IPS DF 19.7 (cell line): Measurements from ENCODE around the gene UTP25.
"Not testable (repeated sequence)": the region's sequence is repeated elsewhere in the genome, so short reads cannot be mapped to it uniquely, and the experiment has no call there.

ENCODE experiments used
- DNase-seq: peaks from one replicate; pipeline ENCODE4 v3.0.0-alpha.2; 2013; ENCODE audit warnings: low read depth, low spot score

UTP25 gene

DNA sequence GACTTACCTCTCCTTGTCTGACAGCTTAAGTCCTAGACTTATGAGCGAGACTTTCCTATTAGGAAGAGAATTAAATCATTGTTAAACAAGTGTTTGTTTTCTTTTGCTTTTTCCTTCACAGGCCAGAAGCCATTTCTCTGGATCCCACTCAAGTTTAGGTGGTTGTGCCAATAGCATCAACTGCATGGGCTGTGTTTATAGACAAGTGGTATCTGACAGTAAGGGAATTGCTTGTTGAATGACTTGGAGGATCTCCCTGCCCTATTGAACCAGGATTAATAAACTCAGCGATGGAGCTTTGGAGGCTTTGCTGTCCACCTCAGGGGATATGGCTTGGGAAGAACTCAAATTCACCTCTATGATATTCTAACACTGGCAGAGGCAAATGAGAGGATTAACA lies 43.7 kb downstream of the UTP25 start:
- DNase-seq, result no peak

GRCh38 chr1:209873067-209873799 lies 45.5 kb downstream of the UTP25 start:
- no peak for DNase-seq

- DNase-seq, result no peak
Measured at GRCh38 chr1:209875515-209875914, 47.7 kb downstream of the UTP25 start.

- no peak for DNase-seq
Measured at GRCh38 chr1:209876078-209876800, 48.5 kb downstream of the UTP25 start.

DNA sequence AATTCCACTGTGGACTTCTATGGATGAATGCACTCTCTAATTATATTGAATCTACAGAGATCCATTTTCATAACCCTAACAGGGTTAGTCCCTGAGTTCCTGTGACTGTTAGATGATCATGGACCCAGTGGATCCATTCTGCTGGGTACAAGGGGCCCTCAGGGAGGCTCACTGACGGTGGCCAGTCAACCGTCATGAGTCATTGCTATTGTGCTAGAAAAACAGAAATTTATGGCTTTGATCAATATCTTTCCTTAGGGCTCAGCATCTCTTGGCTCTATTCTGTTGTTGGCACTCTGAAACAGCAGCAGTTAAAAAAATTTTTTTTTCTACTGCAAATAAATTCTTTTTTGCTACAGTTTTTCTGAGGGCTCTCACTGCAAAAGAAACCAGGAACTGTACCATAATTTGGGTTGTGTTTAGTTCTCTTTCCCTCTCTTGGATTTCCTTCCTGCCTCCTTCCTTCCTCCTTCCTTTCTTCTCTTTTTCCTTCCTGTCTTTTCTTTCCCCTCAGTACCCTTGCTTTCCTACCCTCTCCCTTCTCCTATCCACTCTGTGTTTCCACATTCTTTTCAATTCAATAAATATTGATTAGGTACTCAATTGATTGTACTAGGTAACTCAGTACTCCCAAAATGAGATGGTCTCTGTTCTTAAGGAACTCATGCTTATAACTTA lies 49.5 kb downstream of the UTP25 start:
- no peak for DNase-seq

DNA sequence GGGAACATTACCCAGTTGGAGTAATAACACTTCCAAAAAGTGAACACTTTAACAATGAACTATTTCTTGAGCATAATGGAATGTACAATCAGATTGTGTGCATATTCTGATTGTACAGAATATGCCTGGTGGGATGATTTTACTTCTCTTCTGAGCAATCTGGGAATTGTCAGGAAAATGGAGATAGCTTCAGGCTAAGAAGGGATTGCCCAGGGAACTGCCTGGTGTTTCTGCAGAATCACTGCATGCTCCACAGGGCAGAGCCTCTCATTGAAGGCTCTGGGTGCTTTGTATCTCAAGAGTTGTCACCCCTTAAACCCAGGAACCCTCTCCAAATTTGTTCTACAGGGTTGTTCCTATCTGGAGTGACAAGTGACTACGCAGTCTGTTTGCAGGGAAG lies 51.2 kb downstream of the UTP25 start:
- DNase-seq, result no peak

DNA sequence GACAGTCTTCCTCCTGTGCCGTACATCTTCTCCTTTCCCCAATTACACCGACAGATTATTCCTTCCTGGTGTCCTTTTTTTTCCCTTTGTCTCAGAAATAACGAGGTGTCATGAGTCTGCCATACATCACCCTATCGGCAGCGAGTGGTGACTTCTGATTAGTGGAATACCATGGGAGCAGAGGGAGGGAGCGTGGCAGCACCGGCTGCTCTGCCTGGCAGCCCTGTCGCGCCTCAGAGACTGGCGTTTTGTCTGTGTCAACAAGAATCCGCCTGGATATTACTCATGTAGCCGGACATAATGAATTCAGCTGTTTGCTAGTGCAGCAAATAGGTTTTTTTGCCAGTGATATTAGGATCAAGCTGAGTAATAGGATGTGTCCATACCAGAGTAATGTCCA lies 51.8 kb downstream of the UTP25 start:
- no peak for DNase-seq

DNA sequence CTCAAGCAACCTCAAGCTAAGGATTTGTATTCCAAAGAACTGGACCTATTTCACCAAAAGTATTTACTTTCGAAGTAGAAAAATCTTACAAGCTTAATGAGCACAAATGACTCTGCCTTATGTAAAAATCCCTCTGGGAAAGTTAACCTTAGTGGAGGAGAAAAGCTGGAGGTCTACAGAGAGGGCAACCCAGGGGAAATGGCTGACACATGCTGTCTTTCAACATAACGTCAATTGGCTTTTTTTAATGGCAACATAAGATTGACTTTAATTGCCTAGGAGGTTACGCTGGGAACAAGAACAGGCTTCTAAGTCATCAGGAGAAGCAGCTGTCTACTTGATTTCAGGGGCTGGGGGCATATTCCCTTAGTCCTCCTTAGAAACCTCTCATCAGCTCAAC lies 52.3 kb downstream of the UTP25 start:
- DNase-seq, result no peak

- no peak for DNase-seq
Measured at GRCh38 chr1:209881619-209882018, 53.8 kb downstream of the UTP25 start.

DNA sequence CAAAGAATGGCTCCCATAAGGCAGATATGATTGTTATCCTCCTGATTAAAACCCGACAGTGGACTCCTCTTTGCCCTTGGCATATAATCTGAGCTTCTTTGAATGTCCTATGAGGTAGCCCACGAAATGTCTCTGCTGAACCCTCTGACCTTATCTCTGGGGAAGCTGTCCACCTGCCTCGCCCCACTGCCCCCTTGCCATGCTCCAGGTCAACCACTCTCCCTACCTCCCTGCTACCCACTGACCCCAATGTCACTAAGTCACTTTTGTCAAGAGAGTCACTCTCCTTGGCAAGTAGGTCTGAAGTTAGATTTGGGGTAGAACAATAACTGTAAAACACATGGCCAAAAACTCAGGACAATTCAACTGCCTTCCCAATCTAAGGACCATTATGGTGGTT lies 54.5 kb downstream of the UTP25 start:
- no peak for DNase-seq

DNA sequence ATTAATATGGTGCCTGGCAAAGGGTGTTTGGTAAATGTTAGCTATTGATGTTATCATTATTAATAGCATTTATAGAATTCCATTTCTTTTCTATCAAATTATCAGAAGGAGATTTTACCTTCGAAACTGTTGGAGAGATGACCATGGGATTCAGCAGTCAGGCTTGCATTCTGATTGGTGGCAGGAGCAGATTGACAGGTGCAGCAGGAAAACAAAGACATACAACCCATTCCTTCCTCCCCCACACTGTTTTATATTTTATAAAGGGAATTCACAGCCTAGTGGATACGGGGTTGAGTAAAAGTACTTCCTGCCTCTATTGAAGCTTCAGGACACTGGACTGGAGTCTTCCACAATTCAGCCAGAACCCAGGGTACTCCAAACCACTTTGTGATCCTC lies 55.2 kb downstream of the UTP25 start:
- DNase-seq, result no peak

- DNase-seq, result no peak
Measured at GRCh38 chr1:209883341-209883971, 55.7 kb downstream of the UTP25 start.

- no peak for DNase-seq
Measured at GRCh38 chr1:209884249-209884648, 56.5 kb downstream of the UTP25 start.

DNA sequence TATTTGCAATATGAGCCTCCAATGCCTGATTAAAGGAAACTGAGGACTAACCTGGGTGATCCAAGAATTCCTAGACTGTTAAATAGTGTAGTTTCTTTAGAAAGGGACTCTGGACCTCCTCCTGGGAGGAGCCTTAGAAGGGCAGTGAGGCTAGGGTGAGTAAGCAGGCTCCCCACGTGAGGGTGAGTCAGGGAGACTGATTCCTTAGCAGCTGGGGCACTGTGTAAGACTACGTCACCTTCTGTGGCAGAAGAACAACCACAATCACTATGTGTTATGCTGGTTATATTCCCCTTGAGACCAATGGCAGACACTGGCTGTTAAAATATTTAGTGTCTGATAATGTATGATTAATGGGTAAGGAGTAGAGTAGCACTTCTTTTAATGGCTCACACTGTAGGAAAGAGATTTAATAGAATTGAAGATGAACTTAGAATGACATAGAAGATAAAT lies 56.9 kb downstream of the UTP25 start:
- no peak for DNase-seq

DNA sequence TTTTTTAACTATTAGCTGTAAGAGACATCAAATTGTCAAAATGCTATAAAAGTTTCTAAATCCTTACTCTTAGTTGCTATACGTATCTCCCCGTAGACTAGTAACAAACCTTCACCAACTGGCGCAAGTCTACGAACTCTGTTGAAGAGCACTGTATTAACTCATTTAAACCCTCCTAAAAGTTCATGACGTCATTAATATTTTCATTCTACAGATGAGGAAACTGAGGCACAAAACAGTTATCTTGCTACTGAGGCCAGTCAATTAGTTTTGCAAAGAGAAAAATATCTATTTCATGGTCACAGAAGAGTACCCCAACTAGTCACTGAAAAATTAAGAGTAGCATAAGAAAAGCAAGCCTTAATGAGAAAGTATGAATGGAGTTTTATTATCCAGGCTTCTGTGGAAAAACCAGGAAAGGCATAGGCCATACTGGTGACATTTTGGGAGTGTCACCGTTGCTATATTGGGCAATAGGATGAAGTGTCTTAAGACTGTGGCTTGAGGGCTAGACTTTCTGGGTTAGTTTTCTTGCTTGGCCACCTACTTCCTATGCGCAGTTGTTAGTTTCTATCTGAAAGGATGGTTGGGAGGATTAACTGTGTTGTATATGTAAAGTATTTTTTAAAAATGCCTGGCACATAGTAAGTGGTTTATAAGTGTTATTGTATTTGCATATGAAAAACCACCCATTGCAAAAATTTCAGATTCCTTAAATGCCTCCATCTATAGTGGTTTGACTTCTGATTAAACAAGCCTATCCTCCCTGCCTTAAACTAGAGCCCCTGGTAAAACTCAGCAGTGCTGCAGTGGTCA lies 57.8 kb downstream of the UTP25 start:
- DNase-seq, result no peak

DNA sequence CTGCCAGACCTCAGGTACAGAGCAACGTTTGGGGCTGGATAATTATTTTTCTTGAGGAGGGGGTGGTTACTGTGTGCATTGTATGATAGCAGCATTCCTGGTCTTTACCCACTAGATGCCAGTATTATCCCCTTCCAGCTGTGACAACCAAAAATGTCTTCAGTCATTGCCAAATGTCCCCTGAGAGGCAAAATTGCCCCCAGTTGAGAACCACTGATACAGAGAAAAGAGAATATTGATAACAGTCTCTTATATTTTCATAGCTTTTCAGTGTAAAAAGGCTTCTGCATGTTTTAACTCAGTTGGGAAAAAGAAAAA lies 58.4 kb downstream of the UTP25 start:
- DNase-seq, result no peak

GRCh38 chr1:209888291-209889076 lies 60.7 kb downstream of the UTP25 start:
- not testable (repeated sequence) for DNase-seq

DNA sequence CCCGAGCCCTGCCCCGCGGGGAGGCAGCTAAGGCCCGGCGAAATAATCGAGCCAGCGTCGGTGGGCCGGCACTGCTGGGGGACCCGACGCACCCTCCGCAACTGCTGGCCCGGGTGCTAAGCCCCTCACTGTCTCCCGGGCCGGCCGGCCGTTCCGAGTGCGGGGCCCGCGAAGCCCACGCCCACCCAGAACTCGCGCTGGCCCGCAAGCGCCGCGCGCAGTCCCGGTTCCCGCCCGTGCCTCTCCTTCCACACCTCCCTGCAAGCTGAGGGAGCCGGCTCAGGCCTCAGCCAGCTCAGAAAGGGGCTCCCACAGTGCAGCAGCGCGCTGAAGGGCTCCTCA lies 61.3 kb downstream of the UTP25 start:
- no peak for DNase-seq

GRCh38 chr1:209890641-209891330 lies 63.0 kb downstream of the UTP25 start:
- DNase-seq, result no peak

DNA sequence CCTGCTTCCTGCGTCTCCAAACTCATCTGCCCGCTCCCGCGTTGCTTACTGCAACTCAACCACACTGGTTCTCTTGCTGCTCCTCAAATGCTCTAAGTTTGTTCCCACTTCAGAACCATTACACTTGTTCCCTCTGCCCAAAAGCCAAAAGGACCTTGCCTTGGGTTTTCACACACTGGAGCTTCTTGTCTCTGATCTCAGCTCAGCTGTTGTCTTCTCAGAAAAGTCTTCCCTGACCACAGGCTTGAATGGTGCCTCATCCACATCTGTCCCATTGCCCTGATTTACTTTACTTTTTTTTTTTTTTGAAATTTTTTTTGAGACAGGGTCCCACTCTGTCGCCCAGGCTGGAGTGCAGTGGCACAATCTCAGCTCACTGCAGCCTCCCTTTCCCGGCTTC lies 66.0 kb downstream of the UTP25 start:
- DNase-seq, result no peak
